ENCODE data around the gene TSPAN19.

TSPAN19 gene

GRCh38 chr12:84994426-84994825 lies 41.7 kb downstream of the TSPAN19 start:
- H3K4me1 ChIP-seq (ENCODE audit: control extremely low read depth in 1 of 4, control insufficient read depth in 4 of 4, insufficient read depth in 4 of 4, low read length in 3 of 4), result no peaks in the 10 kb centered on the region
- no peak overlapping the region for H3K27ac ChIP-seq (ENCODE audit: insufficient read depth in 1 of 2, low read depth in 1 of 2, low read length in 2 of 2, poor library complexity in 1 of 2, severe bottlenecking in 2 of 2)
- H3K27me3 ChIP-seq (replicated peaks in 2 of 5; ENCODE audit: control insufficient read depth in 4 of 5, insufficient read depth in 5 of 5, low read length in 4 of 5), result peaks cover 0 to 2% (median 0%) of the 10 kb centered on the region in 5 experiments
- ChIA-PET POLR2A (no interaction called here), CTCF (no interaction called here)
- no peaks in the 10 kb centered on the region for H3K9me3 ChIP-seq (ENCODE audit: control extremely low read depth in 1 of 5, control insufficient read depth in 4 of 5, insufficient read depth in 2 of 5, low read depth in 1 of 5, low read length in 4 of 5)
- H3K4me3 ChIP-seq (ENCODE audit: control insufficient read depth in 1 of 7, extremely low read depth in 1 of 7, insufficient read depth in 4 of 7, low read depth in 2 of 7, low read length in 6 of 7), result no peak overlapping the region
- H3K36me3 ChIP-seq (ENCODE audit: control insufficient read depth in 4 of 4, insufficient read depth in 4 of 4, low read length in 3 of 4), result no peaks in the 10 kb centered on the region
- DNase-seq, result no peak

DNA sequence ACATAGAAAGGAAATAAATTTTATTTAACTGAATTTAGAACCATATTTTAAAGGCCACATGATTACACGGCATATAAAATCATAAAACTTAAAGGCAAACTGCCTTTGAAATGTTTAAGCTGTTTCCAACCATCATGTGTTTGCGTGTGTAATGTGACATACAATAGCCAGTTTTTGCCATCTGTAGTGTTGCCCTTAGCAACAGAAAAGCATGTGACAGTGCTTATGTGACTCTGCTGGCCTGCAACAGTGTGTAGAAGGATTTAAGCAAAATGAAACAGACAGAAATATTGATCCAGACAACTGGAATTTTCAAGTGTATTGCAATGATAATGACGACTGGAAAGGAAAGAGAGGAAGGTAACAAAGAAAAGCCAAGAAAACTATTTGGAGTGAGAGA lies 49.5 kb downstream of the TSPAN19 start:
- WGBS (ENCODE audit: insufficient coverage), result 43% methylated on average over 1 of the region's 3 CpGs
- ChIA-PET CTCF (no interaction called here), POLR2A (no interaction called here)
- Histone ChIP-seq H3K27ac (ENCODE audit: insufficient read depth in 1 of 2, low read depth in 1 of 2, low read length in 2 of 2, poor library complexity in 1 of 2, severe bottlenecking in 2 of 2) (no peak overlapping the region), H3K36me3 (ENCODE audit: control insufficient read depth in 4 of 4, insufficient read depth in 4 of 4, low read length in 3 of 4) (no peaks in the 10 kb centered on the region), H3K4me3 (ENCODE audit: control insufficient read depth in 1 of 7, extremely low read depth in 1 of 7, insufficient read depth in 4 of 7, low read depth in 2 of 7, low read length in 6 of 7) (no peak overlapping the region), H3K9me3 (ENCODE audit: control extremely low read depth in 1 of 5, control insufficient read depth in 4 of 5, insufficient read depth in 2 of 5, low read depth in 1 of 5, low read length in 4 of 5) (no peaks in the 10 kb centered on the region), H3K4me1 (ENCODE audit: control extremely low read depth in 1 of 4, control insufficient read depth in 4 of 4, insufficient read depth in 4 of 4, low read length in 3 of 4) (no peaks in the 10 kb centered on the region), H3K27me3 (replicated peaks in 2 of 5; ENCODE audit: control insufficient read depth in 4 of 5, insufficient read depth in 5 of 5, low read length in 4 of 5) (peaks cover 0 to 6% (median 2%) of the 10 kb centered on the region in 5 experiments)
- DNase-seq, result no peak

DNA sequence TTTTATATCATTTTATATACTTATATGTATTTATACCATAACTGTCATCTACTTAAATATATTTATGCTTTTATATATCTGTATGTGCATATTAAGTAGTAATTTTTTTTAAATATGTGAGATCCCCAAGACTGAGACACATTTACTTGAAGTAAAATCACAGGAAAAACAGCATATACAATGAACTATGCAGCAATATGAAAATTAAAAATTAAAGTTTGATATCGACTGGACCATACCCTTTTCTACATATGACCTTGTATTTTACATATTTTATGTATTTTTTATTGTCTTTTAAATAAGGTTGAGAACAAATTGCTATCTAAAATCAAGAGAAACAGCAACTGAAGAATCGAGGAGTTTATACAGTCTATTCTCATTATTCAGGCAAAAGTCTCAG lies 50.0 kb downstream of the TSPAN19 start:
- POLR2A ChIA-PET, result no interaction called here

GRCh38 chr12:84983289-84983688 lies 52.8 kb downstream of the TSPAN19 start:
- Histone ChIP-seq H3K4me3 (ENCODE audit: control insufficient read depth in 1 of 7, extremely low read depth in 1 of 7, insufficient read depth in 4 of 7, low read depth in 2 of 7, low read length in 6 of 7) (no peak overlapping the region), H3K4me1 (ENCODE audit: control extremely low read depth in 1 of 4, control insufficient read depth in 4 of 4, insufficient read depth in 4 of 4, low read length in 3 of 4) (no peaks in the 10 kb centered on the region), H3K27me3 (replicated peaks in 2 of 5; ENCODE audit: control insufficient read depth in 4 of 5, insufficient read depth in 5 of 5, low read length in 4 of 5) (peaks cover 0 to 6% (median 0%) of the 10 kb centered on the region in 5 experiments), H3K9me3 (ENCODE audit: control extremely low read depth in 1 of 5, control insufficient read depth in 4 of 5, insufficient read depth in 2 of 5, low read depth in 1 of 5, low read length in 4 of 5) (no peaks in the 10 kb centered on the region), H3K27ac (ENCODE audit: insufficient read depth in 1 of 2, low read depth in 1 of 2, low read length in 2 of 2, poor library complexity in 1 of 2, severe bottlenecking in 2 of 2) (no peak overlapping the region), H3K36me3 (ENCODE audit: control insufficient read depth in 4 of 4, insufficient read depth in 4 of 4, low read length in 3 of 4) (no peaks in the 10 kb centered on the region)
- WGBS (ENCODE audit: insufficient coverage), result 67% methylated on average over 3 of the region's 3 CpGs
- CTCF ChIA-PET, result no interaction called here
- no peak for DNase-seq
- POLR2A ChIA-PET, result no interaction called here

More for the DNA sequence above, 50.0 kb downstream of the TSPAN19 start:
- no peaks in the 10 kb centered on the region for H3K36me3 ChIP-seq (ENCODE audit: control insufficient read depth in 4 of 4, insufficient read depth in 4 of 4, low read length in 3 of 4)
- no peak for DNase-seq
- H3K27ac ChIP-seq (ENCODE audit: insufficient read depth in 1 of 2, low read depth in 1 of 2, low read length in 2 of 2, poor library complexity in 1 of 2, severe bottlenecking in 2 of 2), result no peak overlapping the region
- H3K4me1 ChIP-seq (ENCODE audit: control extremely low read depth in 1 of 4, control insufficient read depth in 4 of 4, insufficient read depth in 4 of 4, low read length in 3 of 4), result no peaks in the 10 kb centered on the region
- no CpG with 5 or more reads among the region's 2 CpGs for WGBS (ENCODE audit: insufficient coverage)
- no peaks in the 10 kb centered on the region for H3K9me3 ChIP-seq (ENCODE audit: control extremely low read depth in 1 of 5, control insufficient read depth in 4 of 5, insufficient read depth in 2 of 5, low read depth in 1 of 5, low read length in 4 of 5)
- H3K4me3 ChIP-seq (ENCODE audit: control insufficient read depth in 1 of 7, extremely low read depth in 1 of 7, insufficient read depth in 4 of 7, low read depth in 2 of 7, low read length in 6 of 7), result no peak overlapping the region
- CTCF ChIA-PET, result no interaction called here
- peaks cover 0 to 6% (median 2%) of the 10 kb centered on the region in 5 experiments for H3K27me3 ChIP-seq (replicated peaks in 2 of 5; ENCODE audit: control insufficient read depth in 4 of 5, insufficient read depth in 5 of 5, low read length in 4 of 5)

DNA sequence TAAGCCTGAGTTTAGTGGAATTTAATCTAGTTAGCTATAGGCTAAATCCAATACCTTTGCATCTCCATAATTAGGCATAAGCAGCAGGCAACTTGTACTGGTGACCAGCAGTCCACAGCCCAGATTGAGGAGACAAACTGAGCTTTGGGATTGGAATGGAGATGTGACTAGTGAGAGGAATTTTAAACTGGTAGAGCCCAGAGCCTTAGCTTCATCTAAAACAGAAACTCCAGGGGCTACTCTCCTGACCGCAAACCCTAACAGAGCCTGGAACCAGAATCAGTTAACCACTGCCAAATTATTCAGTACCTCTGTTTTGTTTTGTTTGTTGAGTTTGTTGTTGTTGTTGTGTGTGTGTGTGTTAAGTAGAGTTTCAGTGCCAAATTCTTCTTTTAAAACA lies 53.2 kb downstream of the TSPAN19 start:
- Histone ChIP-seq H3K4me1 (ENCODE audit: control extremely low read depth in 1 of 4, control insufficient read depth in 4 of 4, insufficient read depth in 4 of 4, low read length in 3 of 4) (no peaks in the 10 kb centered on the region), H3K36me3 (ENCODE audit: control insufficient read depth in 4 of 4, insufficient read depth in 4 of 4, low read length in 3 of 4) (no peaks in the 10 kb centered on the region), H3K9me3 (ENCODE audit: control extremely low read depth in 1 of 5, control insufficient read depth in 4 of 5, insufficient read depth in 2 of 5, low read depth in 1 of 5, low read length in 4 of 5) (no peaks in the 10 kb centered on the region), H3K27ac (ENCODE audit: insufficient read depth in 1 of 2, low read depth in 1 of 2, low read length in 2 of 2, poor library complexity in 1 of 2, severe bottlenecking in 2 of 2) (no peak overlapping the region), H3K27me3 (replicated peaks in 2 of 5; ENCODE audit: control insufficient read depth in 4 of 5, insufficient read depth in 5 of 5, low read length in 4 of 5) (peaks cover 0 to 6% (median 0%) of the 10 kb centered on the region in 5 experiments), H3K4me3 (ENCODE audit: control insufficient read depth in 1 of 7, extremely low read depth in 1 of 7, insufficient read depth in 4 of 7, low read depth in 2 of 7, low read length in 6 of 7) (no peak overlapping the region)
- POLR2A ChIA-PET, result no interaction called here
- no CpG with 5 or more reads among the region's 1 CpG for WGBS (ENCODE audit: insufficient coverage)
- CTCF ChIA-PET, result no interaction called here
- no peak for DNase-seq

DNA sequence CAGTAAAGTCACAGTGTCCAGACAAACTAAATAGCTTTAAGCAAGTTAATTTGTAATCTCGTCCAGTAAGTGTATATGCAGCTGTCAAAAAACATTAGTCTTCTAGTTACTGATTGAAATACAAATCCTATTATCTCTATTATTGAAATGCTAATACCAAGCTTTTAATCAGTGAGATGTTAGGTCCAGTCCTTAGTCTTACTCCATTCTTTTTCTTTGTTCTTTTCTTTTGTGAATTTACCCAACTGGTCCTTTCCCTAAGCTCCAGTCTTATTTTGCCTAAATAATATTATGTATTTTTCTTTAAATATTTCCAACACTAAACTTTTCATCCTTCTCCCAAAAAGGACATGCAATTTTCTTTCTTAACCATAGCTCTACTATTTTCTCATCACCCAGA lies 57.2 kb downstream of the TSPAN19 start:
- ChIA-PET CTCF (no interaction called here), POLR2A (no interaction called here)
- H3K27me3 ChIP-seq (replicated peaks in 2 of 5; ENCODE audit: control insufficient read depth in 4 of 5, insufficient read depth in 5 of 5, low read length in 4 of 5), result peaks cover 0 to 2% (median 0%) of the 10 kb centered on the region in 5 experiments
- H3K4me1 ChIP-seq (ENCODE audit: control extremely low read depth in 1 of 4, control insufficient read depth in 4 of 4, insufficient read depth in 4 of 4, low read length in 3 of 4), result no peaks in the 10 kb centered on the region
- H3K36me3 ChIP-seq (ENCODE audit: control insufficient read depth in 4 of 4, insufficient read depth in 4 of 4, low read length in 3 of 4), result no peaks in the 10 kb centered on the region
- peaks cover 0 to 3% (median 0%) of the 10 kb centered on the region in 5 experiments for H3K9me3 ChIP-seq (ENCODE audit: control extremely low read depth in 1 of 5, control insufficient read depth in 4 of 5, insufficient read depth in 2 of 5, low read depth in 1 of 5, low read length in 4 of 5)
- H3K27ac ChIP-seq (ENCODE audit: insufficient read depth in 1 of 2, low read depth in 1 of 2, low read length in 2 of 2, poor library complexity in 1 of 2, severe bottlenecking in 2 of 2), result no peak overlapping the region
- no peak overlapping the region for H3K4me3 ChIP-seq (ENCODE audit: control insufficient read depth in 1 of 7, extremely low read depth in 1 of 7, insufficient read depth in 4 of 7, low read depth in 2 of 7, low read length in 6 of 7)
- DNase-seq, result no peak
- WGBS (ENCODE audit: insufficient coverage), result no CpG with 5 or more reads among the region's 1 CpG

GRCh38 chr12:84976133-84976532 lies 59.9 kb downstream of the TSPAN19 start:
- ChIA-PET CTCF (no interaction called here), POLR2A (no interaction called here)
- H3K27me3 ChIP-seq (replicated peaks in 2 of 5; ENCODE audit: control insufficient read depth in 4 of 5, insufficient read depth in 5 of 5, low read length in 4 of 5), result peaks cover 0 to 3% (median 0%) of the 10 kb centered on the region in 5 experiments
- no peak for DNase-seq
- 100% methylated on average over 1 of the region's 3 CpGs for whole genome bisulfite sequencing (ENCODE audit: insufficient coverage)
- H3K27ac ChIP-seq (ENCODE audit: insufficient read depth in 1 of 2, low read depth in 1 of 2, low read length in 2 of 2, poor library complexity in 1 of 2, severe bottlenecking in 2 of 2), result no peak overlapping the region
- H3K4me3 ChIP-seq (ENCODE audit: control insufficient read depth in 1 of 7, extremely low read depth in 1 of 7, insufficient read depth in 4 of 7, low read depth in 2 of 7, low read length in 6 of 7), result no peak overlapping the region
- peaks cover 0 to 3% (median 0%) of the 10 kb centered on the region in 5 experiments for H3K9me3 ChIP-seq (ENCODE audit: control extremely low read depth in 1 of 5, control insufficient read depth in 4 of 5, insufficient read depth in 2 of 5, low read depth in 1 of 5, low read length in 4 of 5)
- H3K4me1 ChIP-seq (ENCODE audit: control extremely low read depth in 1 of 4, control insufficient read depth in 4 of 4, insufficient read depth in 4 of 4, low read length in 3 of 4), result no peaks in the 10 kb centered on the region
- H3K36me3 ChIP-seq (ENCODE audit: control insufficient read depth in 4 of 4, insufficient read depth in 4 of 4, low read length in 3 of 4), result no peaks in the 10 kb centered on the region
